Vagina (tissue), 2 donors: Measurements from ENCODE around the gene HTT-AS. TPM values are rescaled to one million over a fixed set of nuclear protein-coding genes. Genes with fewer than 3 reads are reported as not detected.
"Not testable (repeated sequence)": the region's sequence is repeated elsewhere in the genome, so short reads cannot be mapped to it uniquely, and the experiment has no call there.

Experiments used
- DNase-seq, 2 donors: peaks; one replicate each; pipeline ENCODE4 v3.0.0-alpha.2; 2017; ENCODE audit errors: extremely low spot score in 2 of 2
- H3K27ac ChIP-seq: fragments of 200-600 bp; sonication (generic); one replicate; pipeline ENCODE4 v1.5.1; 2019
- H3K27me3 ChIP-seq: fragments of 200-600 bp; sonication (generic); one replicate; pipeline ENCODE4 v1.5.1; 2019
- H3K36me3 ChIP-seq, 2 donors: fragments of 200-600 bp; sonication (generic); one replicate each; pipeline ENCODE4 v1.5.1; 2017 to 2019
- H3K4me1 ChIP-seq: fragments of 200-600 bp; sonication (generic); one replicate; pipeline ENCODE4 v1.5.1; 2019
- H3K4me3 ChIP-seq, 2 donors: fragments of 200-600 bp; sonication (generic); 1 replicate in 1 of 2; 2 replicates in 1 of 2; pipeline ENCODE4 v1.5.1; 2016 to 2019
- H3K9me3 ChIP-seq: fragments of 200-600 bp; sonication (generic); one replicate; pipeline ENCODE4 v1.5.1; 2019
- CTCF ChIP-seq, 3 experiments: fragments of 450-650 bp in 2 of 3; fragments of 200-600 bp in 1 of 3; sonication (generic) in 1 of 3; IDR thresholded peaks; one replicate each; pipeline ENCODE4 v1.5.1; 2017 to 2019; ENCODE audit warnings: antibody characterized with exemption in 3 of 3, mild to moderate bottlenecking in 2 of 3, moderate library complexity in 2 of 3
- POLR2A ChIP-seq, 2 donors: fragments of 450-650 bp; IDR thresholded peaks; one replicate each; pipeline ENCODE4 v1.6.1; 2017; ENCODE audit warnings: antibody characterized with exemption in 2 of 2, mild to moderate bottlenecking in 2 of 2, moderate library complexity in 2 of 2
- POLR2AphosphoS5 ChIP-seq, 2 donors: sonication (generic); formaldehyde crosslinking; IDR thresholded peaks; one replicate each; pipeline ENCODE4 v1.9.0; 2017; ENCODE audit warnings: antibody characterized with exemption in 2 of 2, mild to moderate bottlenecking in 2 of 2, low read depth in 1 of 2; ENCODE audit not compliant: insufficient read depth in 1 of 2
- intact Hi-C: fragments of 100-400 bp; cut with DNase I; formaldehyde crosslinking; loops from one replicate; pipeline ENCODE4 v1.15.1; 2023
- total RNA-seq: library from RNA; depleted of rRNA; stranded (reverse); fragments of >200 nt; gene quantifications from one replicate; pipeline ENCODE4 v1.2.3, GENCODE V29; 2016

Gene HTT-AS
- total RNA-seq, 1 donor from 2014 or later = not detected

- intact Hi-C loops = no loop called here
- H3K4me1 ChIP-seq = no peaks in the 10 kb centered on the region
- H3K27me3 ChIP-seq = no peaks in the 10 kb centered on the region
- no peaks in the 10 kb centered on the region for H3K36me3 ChIP-seq
- H3K27ac ChIP-seq = no peak overlapping the region
- no peaks in the 10 kb centered on the region for H3K9me3 ChIP-seq
- DNase-seq = no peak
- TF ChIP-seq POLR2A (IDR thresholded peaks at IDR 0.05) (no peak), CTCF (IDR thresholded peaks at IDR 0.05) (no peak), POLR2AphosphoS5 (IDR thresholded peaks at IDR 0.05; ENCODE audit: insufficient read depth in 1 of 2, low read depth in 1 of 2) (no peak)
- no peak overlapping the region for H3K4me3 ChIP-seq
These were observed 14.4 kb downstream of the HTT-AS start for GRCh38 chr4:3059943-3060342.

- intact Hi-C loops = no loop called here
These were observed 20.1 kb downstream of the HTT-AS start for GRCh38 chr4:3054169-3054759.

GRCh38 chr4:3051141-3051897 is 23.0 kb downstream of the HTT-AS start:
- H3K36me3 ChIP-seq, H3K4me1 ChIP-seq, H3K27ac ChIP-seq, H3K4me3 ChIP-seq, intact Hi-C loops, DNase-seq, H3K9me3 ChIP-seq, H3K27me3 ChIP-seq: not testable (repeated sequence)

More at GRCh38 chr4:3054169-3054759, 20.1 kb downstream of the HTT-AS start:
- TF ChIP-seq POLR2AphosphoS5 (IDR thresholded peaks at IDR 0.05; ENCODE audit: insufficient read depth in 1 of 2, low read depth in 1 of 2) (no peak), CTCF (IDR thresholded peaks at IDR 0.05) (no peak), POLR2A (IDR thresholded peaks at IDR 0.05) (no peak)
- Histone ChIP-seq H3K9me3 (no peaks in the 10 kb centered on the region), H3K27me3 (no peaks in the 10 kb centered on the region), H3K4me1 (no peaks in the 10 kb centered on the region), H3K36me3 (no peaks in the 10 kb centered on the region), H3K27ac (no peak overlapping the region), H3K4me3 (no peak overlapping the region)
- DNase-seq = no peak

GRCh38 chr4:3047464-3048286 is 26.7 kb downstream of the HTT-AS start:
- no peak overlapping the region for H3K27ac ChIP-seq
- H3K4me3 ChIP-seq = peak overlapping the region in 1 of 2 donors; percentile 23
- no peak for DNase-seq

More at GRCh38 chr4:3047464-3048286, 26.7 kb downstream of the HTT-AS start:
- Histone ChIP-seq H3K27me3 (no peaks in the 10 kb centered on the region), H3K4me1 (no peaks in the 10 kb centered on the region), H3K36me3 (no peaks in the 10 kb centered on the region), H3K9me3 (no peaks in the 10 kb centered on the region)
- intact Hi-C loops = no loop called here
- no peak for TF ChIP-seq POLR2A (IDR thresholded peaks at IDR 0.05)
- peak; percentile 51 to 61 (median 51) for TF ChIP-seq CTCF (IDR thresholded peaks at IDR 0.05)
- no peak for TF ChIP-seq POLR2AphosphoS5 (IDR thresholded peaks at IDR 0.05; ENCODE audit: insufficient read depth in 1 of 2, low read depth in 1 of 2)
